ENCODE measurements around the gene FCN2. TPM values are rescaled to one million over a fixed set of nuclear protein-coding genes. Genes with fewer than 3 reads are reported as not detected.

FCN2 gene
- total RNA-seq, 4 donors from 2014 or later, result not detected

GRCh38 chr9:134875371-134875770, 5.2 kb upstream of the FCN2 start:
- TF ChIP-seq CTCF (IDR thresholded peaks at IDR 0.05), result no peak
- no peak for TF ChIP-seq POLR2A (IDR thresholded peaks at IDR 0.05; ENCODE audit: low read depth)
- no peak for TF ChIP-seq POLR2AphosphoS5 (IDR thresholded peaks at IDR 0.05)
- TF ChIP-seq EP300 (IDR thresholded peaks at IDR 0.05), result no peak
- H3K27me3 ChIP-seq, result peaks cover 0 to 32% (median 1%) of the 10 kb centered on the region in 4 donors
- DNase-seq (ENCODE audit: extremely low spot score), result no peak
- H3K27ac ChIP-seq (replicated peaks in 1 of 4), result no peak overlapping the region
- H3K36me3 ChIP-seq, result no peaks in the 10 kb centered on the region
- intact Hi-C loops (cut with DNase I), result no loop called here
- no peaks in the 10 kb centered on the region for H3K9me3 ChIP-seq
- WGBS, result 46% methylated on average over 1 of the region's 1 CpG
- peaks cover 0 to 11% (median 9%) of the 10 kb centered on the region in 4 donors for H3K4me1 ChIP-seq
- H3K4me3 ChIP-seq, result no peak overlapping the region

GRCh38 chr9:134877541-134877940, 3.1 kb upstream of the FCN2 start:
- Histone ChIP-seq H3K4me1 (no peaks in the 10 kb centered on the region), H3K27me3 (peaks cover 0 to 11% (median 1%) of the 10 kb centered on the region in 4 donors), H3K9me3 (no peaks in the 10 kb centered on the region), H3K4me3 (no peak overlapping the region), H3K27ac (replicated peaks in 1 of 4) (no peak overlapping the region), H3K36me3 (no peaks in the 10 kb centered on the region)
- 88% methylated on average over 4 of the region's 4 CpGs for WGBS
- DNase-seq (ENCODE audit: extremely low spot score), result no peak
- TF ChIP-seq POLR2AphosphoS5 (IDR thresholded peaks at IDR 0.05) (no peak), EP300 (IDR thresholded peaks at IDR 0.05) (no peak), CTCF (IDR thresholded peaks at IDR 0.05) (no peak)
- intact Hi-C loops (cut with DNase I), result no loop called here

DNA sequence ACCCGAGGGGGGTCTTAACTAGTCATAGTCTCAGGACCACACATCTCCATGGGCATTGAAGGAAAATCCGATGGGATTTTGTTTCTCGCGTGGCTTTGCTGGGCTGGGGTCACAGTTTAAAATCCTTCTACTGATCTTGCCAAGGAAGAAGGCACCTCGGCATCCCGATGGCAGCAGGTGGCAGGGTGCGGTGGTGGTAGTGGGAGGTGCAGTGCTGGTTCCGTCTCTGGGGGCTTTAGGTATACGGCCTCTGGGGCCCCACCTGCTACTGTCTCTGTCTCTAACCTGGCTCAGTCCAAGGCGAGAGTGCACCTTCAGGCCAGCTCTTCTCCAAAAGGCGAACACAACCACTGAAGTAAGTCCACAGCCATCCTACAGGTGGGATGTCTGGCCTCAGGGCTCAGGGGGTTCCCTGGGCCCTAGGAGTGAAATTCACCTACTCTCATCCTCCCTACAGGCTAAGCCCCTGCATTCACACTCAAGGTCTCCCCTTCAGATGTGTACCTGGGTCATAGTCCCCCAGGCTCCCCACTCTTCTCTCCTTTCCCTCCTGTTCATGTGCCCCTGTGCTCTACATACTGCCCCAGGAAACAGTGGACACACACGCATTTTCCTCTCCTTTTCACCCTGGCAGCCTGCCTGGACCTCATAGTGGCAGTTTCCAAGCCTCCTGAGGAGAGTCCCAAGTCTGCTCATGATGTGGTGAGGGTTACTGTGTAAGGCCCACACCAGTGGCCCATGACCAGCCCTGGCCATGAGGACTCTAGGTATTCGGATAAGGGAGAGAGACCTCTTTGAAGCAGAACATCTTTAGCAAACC, 736 bp upstream of the FCN2 start:
- Histone ChIP-seq H3K36me3 (no peaks in the 10 kb centered on the region), H3K27me3 (peaks cover 0 to 16% (median 0%) of the 10 kb centered on the region in 4 donors), H3K9me3 (no peaks in the 10 kb centered on the region), H3K4me3 (no peak overlapping the region), H3K27ac (replicated peaks in 1 of 4) (no peak overlapping the region), H3K4me1 (no peaks in the 10 kb centered on the region)
- peak; percentile 87 for DNase-seq (ENCODE audit: extremely low spot score)
- intact Hi-C loops (cut with DNase I), result no loop called here
- TF ChIP-seq EP300 (IDR thresholded peaks at IDR 0.05), result no peak
- TF ChIP-seq POLR2A (IDR thresholded peaks at IDR 0.05; ENCODE audit: low read depth), result no peak
- no peak for TF ChIP-seq POLR2AphosphoS5 (IDR thresholded peaks at IDR 0.05)
- TF ChIP-seq CTCF (IDR thresholded peaks at IDR 0.05), result no peak
- 93% methylated on average over 12 of the region's 13 CpGs for WGBS

DNA sequence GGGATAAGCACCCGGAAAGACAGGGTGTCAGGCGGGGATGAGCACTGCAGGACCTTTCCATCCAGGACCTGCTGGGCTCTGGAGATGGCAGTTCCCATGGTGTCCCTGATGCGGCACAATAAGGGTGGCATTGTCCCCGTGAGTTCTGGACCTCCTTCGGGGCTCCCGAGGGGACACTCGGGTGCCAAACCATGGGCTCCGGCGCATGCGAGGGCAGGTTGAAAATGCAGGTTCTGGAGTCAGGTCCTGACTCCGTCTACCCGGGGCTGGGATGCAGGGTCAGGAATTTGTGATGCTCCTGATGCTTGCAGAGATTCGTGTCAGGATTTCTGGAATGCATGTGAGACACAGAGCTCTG, 682 bp downstream of the FCN2 start:
- no peaks in the 10 kb centered on the region for H3K36me3 ChIP-seq
- peak; percentile 77 for DNase-seq (ENCODE audit: extremely low spot score)
- intact Hi-C loops (cut with DNase I), result no loop called here
- H3K4me3 ChIP-seq, result no peak overlapping the region
- H3K27ac ChIP-seq (replicated peaks in 1 of 4), result no peak overlapping the region
- H3K27me3 ChIP-seq, result peaks cover 0 to 25% (median 0%) of the 10 kb centered on the region in 4 donors
- H3K9me3 ChIP-seq, result no peaks in the 10 kb centered on the region
- TF ChIP-seq CTCF (IDR thresholded peaks at IDR 0.05) (no peak), POLR2AphosphoS5 (IDR thresholded peaks at IDR 0.05) (no peak), POLR2A (IDR thresholded peaks at IDR 0.05; ENCODE audit: low read depth) (no peak), EP300 (IDR thresholded peaks at IDR 0.05) (no peak)
- H3K4me1 ChIP-seq, result no peaks in the 10 kb centered on the region
- 90% methylated on average over 5 of the region's 13 CpGs for WGBS

Measured in esophagus muscularis mucosa (tissue), 4 donors.